ENCODE data around the gene CD8B. TPM values are rescaled to one million over a fixed set of nuclear protein-coding genes. Genes with fewer than 3 reads are reported as not detected.

The CD8B gene
- polyA plus RNA-seq, 1 donor from 2014 or later: not detected

GRCh38 chr2:86776532-86776931 lies 85.2 kb downstream of the CD8B start:
- Histone ChIP-seq H3K79me2 (replicated peaks; ENCODE audit: insufficient read depth, low read length) (no peaks in the 10 kb centered on the region), H3K9ac (ENCODE audit: low read length) (no peak overlapping the region), H3K9me2 (ENCODE audit: insufficient read depth, low read length) (no peaks in the 10 kb centered on the region), H3K9me3 (ENCODE audit: low read length) (no peaks in the 10 kb centered on the region), H3K27ac (ENCODE audit: low read length) (no peak overlapping the region), H3K27me3 (ENCODE audit: insufficient read depth, low read depth, low read length) (no peaks in the 10 kb centered on the region), H3K4me2 (ENCODE audit: low read length) (no peak overlapping the region), H2AFZ (ENCODE audit: low read depth, low read length) (no peak overlapping the region), H3K4me3 (ENCODE audit: low read length) (no peak overlapping the region), H3F3A (ENCODE audit: insufficient read depth, low read length, poor library complexity, severe bottlenecking) (no peaks in the 10 kb centered on the region), H3K36me3 (ENCODE audit: insufficient read depth, low read length) (peaks cover 6% of the 10 kb centered on the region), H4K20me1 (ENCODE audit: insufficient read depth) (no peaks in the 10 kb centered on the region)
- TF ChIP-seq TAF1 (IDR thresholded peaks at IDR 0.05; ENCODE audit: low read depth) (no peak), RAD21 (conservative IDR thresholded peaks at IDR 0.05) (no peak), POLR2AphosphoS5 (IDR thresholded peaks at IDR 0.05) (no peak), EZH2 (IDR thresholded peaks at IDR 0.05; ENCODE audit: borderline replicate concordance, insufficient read depth, low read length, poor library complexity, severe bottlenecking) (no peak), REST (IDR thresholded peaks at IDR 0.05; ENCODE audit: borderline replicate concordance) (no peak), EP300 (conservative IDR thresholded peaks at IDR 0.05; ENCODE audit: poor library complexity, severe bottlenecking) (no peak), MXI1 (conservative IDR thresholded peaks at IDR 0.05; ENCODE audit: poor library complexity, severe bottlenecking) (no peak)
- TF ChIP-seq, protein P1, sequence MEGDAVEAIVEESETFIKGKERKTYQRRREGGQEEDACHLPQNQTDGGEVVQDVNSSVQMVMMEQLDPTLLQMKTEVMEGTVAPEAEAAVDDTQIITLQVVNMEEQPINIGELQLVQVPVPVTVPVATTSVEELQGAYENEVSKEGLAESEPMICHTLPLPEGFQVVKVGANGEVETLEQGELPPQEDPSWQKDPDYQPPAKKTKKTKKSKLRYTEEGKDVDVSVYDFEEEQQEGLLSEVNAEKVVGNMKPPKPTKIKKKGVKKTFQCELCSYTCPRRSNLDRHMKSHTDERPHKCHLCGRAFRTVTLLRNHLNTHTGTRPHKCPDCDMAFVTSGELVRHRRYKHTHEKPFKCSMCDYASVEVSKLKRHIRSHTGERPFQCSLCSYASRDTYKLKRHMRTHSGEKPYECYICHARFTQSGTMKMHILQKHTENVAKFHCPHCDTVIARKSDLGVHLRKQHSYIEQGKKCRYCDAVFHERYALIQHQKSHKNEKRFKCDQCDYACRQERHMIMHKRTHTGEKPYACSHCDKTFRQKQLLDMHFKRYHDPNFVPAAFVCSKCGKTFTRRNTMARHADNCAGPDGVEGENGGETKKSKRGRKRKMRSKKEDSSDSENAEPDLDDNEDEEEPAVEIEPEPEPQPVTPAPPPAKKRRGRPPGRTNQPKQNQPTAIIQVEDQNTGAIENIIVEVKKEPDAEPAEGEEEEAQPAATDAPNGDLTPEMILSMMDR (IDR thresholded peaks at IDR 0.05; ENCODE audit: poor library complexity, severe bottlenecking): no peak

DNA sequence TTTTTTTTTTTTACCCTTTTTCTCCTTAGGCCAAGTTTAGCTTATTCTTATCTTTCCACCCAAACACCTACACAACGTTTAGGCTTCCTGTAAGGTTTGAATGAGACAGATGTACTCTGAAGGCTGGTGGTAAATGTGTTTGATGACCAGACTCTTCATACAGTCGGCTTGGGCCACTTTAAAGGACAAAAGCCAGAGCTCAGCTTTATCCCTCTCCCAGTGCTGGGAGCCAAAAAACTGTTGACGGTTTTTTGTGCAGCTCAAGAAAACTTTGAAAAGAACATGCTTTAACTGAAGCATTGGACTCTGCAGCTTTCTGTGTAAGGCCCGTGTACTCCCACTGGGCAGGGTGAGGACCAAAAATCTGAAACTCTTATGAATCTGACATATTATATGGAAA lies 86.3 kb downstream of the CD8B start:
- H3F3A ChIP-seq (ENCODE audit: insufficient read depth, low read length, poor library complexity, severe bottlenecking): no peaks in the 10 kb centered on the region
- peaks cover 6% of the 10 kb centered on the region for H3K36me3 ChIP-seq (ENCODE audit: insufficient read depth, low read length)
- no peak overlapping the region for H3K4me2 ChIP-seq (ENCODE audit: low read length)
- H3K79me2 ChIP-seq (replicated peaks; ENCODE audit: insufficient read depth, low read length): no peaks in the 10 kb centered on the region
- no peaks in the 10 kb centered on the region for H3K9me3 ChIP-seq (ENCODE audit: low read length)
- H2AFZ ChIP-seq (ENCODE audit: low read depth, low read length): no peak overlapping the region
- H3K27ac ChIP-seq (ENCODE audit: low read length): no peak overlapping the region
- H3K9ac ChIP-seq (ENCODE audit: low read length): no peak overlapping the region
- H3K9me2 ChIP-seq (ENCODE audit: insufficient read depth, low read length): no peaks in the 10 kb centered on the region
- no peak overlapping the region for H3K4me3 ChIP-seq (ENCODE audit: low read length)
- no peaks in the 10 kb centered on the region for H3K27me3 ChIP-seq (ENCODE audit: insufficient read depth, low read depth, low read length)
- TF ChIP-seq POLR2AphosphoS5 (IDR thresholded peaks at IDR 0.05) (no peak), MXI1 (conservative IDR thresholded peaks at IDR 0.05; ENCODE audit: poor library complexity, severe bottlenecking) (no peak), SMC3 (conservative IDR thresholded peaks at IDR 0.05; ENCODE audit: poor library complexity) (no peak), REST (IDR thresholded peaks at IDR 0.05; ENCODE audit: borderline replicate concordance) (no peak), TAF1 (IDR thresholded peaks at IDR 0.05; ENCODE audit: low read depth) (no peak), RAD21 (conservative IDR thresholded peaks at IDR 0.05) (no peak), EP300 (conservative IDR thresholded peaks at IDR 0.05; ENCODE audit: poor library complexity, severe bottlenecking) (no peak), EZH2 (IDR thresholded peaks at IDR 0.05; ENCODE audit: borderline replicate concordance, insufficient read depth, low read length, poor library complexity, severe bottlenecking) (no peak)
- TF ChIP-seq, protein P1 (IDR thresholded peaks at IDR 0.05; ENCODE audit: poor library complexity, severe bottlenecking): no peak
- H4K20me1 ChIP-seq (ENCODE audit: insufficient read depth): no peaks in the 10 kb centered on the region

All from neural cell (in vitro differentiated cells).